ENCODE measurements around the gene CTSA. TPM values are rescaled to one million over a fixed set of nuclear protein-coding genes. Genes with fewer than 3 reads are reported as not detected.

Gene CTSA
- total and polyA plus RNA-seq, 2 of the 4 experiments (the other 2 are of a cell fraction): 19.0 to 312 TPM

DNA sequence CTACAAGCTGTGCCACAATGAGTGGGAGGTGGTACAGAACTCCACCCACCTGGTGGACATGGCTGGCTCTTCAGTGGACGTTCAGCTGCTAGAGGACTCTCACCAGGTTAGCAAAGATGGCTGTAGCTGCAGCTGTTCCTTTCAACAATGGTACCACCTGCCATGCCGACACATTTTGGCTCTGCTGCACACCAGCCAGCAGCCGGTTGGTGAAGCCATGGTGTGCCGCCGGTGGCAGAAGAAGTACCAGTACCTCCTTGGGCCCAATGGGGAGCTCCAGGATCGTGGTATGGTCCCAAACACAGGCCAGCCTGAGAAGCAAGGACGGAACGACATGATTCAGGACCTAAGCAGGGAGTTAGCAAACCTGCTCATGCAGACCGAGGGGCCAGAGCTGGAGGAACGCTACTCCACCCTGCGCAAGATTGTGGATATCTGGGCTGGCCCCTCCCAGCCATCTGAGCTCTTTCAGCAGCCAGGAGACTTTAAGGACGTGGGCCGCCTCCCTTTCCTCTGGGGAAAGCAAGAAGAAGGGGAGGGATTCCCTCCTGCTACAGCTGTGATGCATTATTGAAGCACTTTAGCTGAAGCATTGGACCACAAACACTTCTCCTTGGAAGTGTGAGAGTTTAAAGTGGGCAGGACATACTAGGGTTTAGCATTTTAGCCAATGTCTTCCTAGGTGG, 12.9 kb upstream of the CTSA start:
- peaks cover 11 to 26% of the 10 kb centered on the region in 2 experiments; a peak in 3 of 4 replicates for H3K79me1 ChIP-seq (ENCODE audit: low read depth in 1 of 2, low read length in 2 of 2)
- no peak overlapping the region for H2BK5ac ChIP-seq (ENCODE audit: low read depth, low read length, poor library complexity, severe bottlenecking)
- H3K9me1 ChIP-seq (ENCODE audit: insufficient read depth, low read length): no peaks in the 10 kb centered on the region; the same call in 1 of the 2 replicates
- H3K9me3 ChIP-seq (ENCODE audit: control insufficient read depth, insufficient read depth, low read length): no peaks in the 10 kb centered on the region
- dilution Hi-C loops (cut with HindIII; ENCODE audit: low sequenced_read_pairs, unreplicated experiment) (no loop called here), intact Hi-C loops (cut with micrococcal nuclease) (no loop called here), in situ Hi-C loops (cut with MboI; ENCODE audit: low sequenced_read_pairs) (no loop called here)
- WGBS, 2 experiments (ENCODE audit: extremely low coverage in 2 of 2, insufficient read length in 1 of 2): 84% methylated on average over 3 of the region's 13 CpGs; no CpG with 5 or more reads in 1 of the 2 experiments
- H3K23ac ChIP-seq (ENCODE audit: low read depth, low read length): no peak overlapping the region
- H2AK5ac ChIP-seq (ENCODE audit: low read depth, low read length): no peak overlapping the region
- H3K56ac ChIP-seq (ENCODE audit: extremely low read depth, insufficient read depth, low read length): no peak overlapping the region
- no peak overlapping the region for H3K4me2 ChIP-seq (ENCODE audit: low read depth, low read length)
- no peak for DNase-seq
- H3K27me3 ChIP-seq (ENCODE audit: control insufficient read depth, insufficient read depth, low read length): no peaks in the 10 kb centered on the region
- H2AFZ ChIP-seq (replicated peaks; ENCODE audit: low read length, poor library complexity): no peak overlapping the region
- peaks cover 26% of the 10 kb centered on the region for H3K36me3 ChIP-seq (ENCODE audit: control insufficient read depth, insufficient read depth, low read length)
- POLR2A ChIA-PET (ENCODE audit: unreplicated experiment): no interaction called here
- H2AK9ac ChIP-seq (replicated peaks; ENCODE audit: low read depth, low read length, poor library complexity): no peak overlapping the region
- CTCF ChIA-PET: no interaction called here
- H4K5ac ChIP-seq (ENCODE audit: low read depth, low read length): no peak overlapping the region
- TF ChIP-seq MAFK (IDR thresholded peaks at IDR 0.05; ENCODE audit: low read depth, low read length): no peak
- no peak for TF ChIP-seq RCOR1 (IDR thresholded peaks at IDR 0.05; ENCODE audit: insufficient replicate concordance, low read length)
- TF ChIP-seq POLR2A (IDR thresholded peaks at IDR 0.05; ENCODE audit: low read depth, low read length): no peak
- TF ChIP-seq, protein P1, sequence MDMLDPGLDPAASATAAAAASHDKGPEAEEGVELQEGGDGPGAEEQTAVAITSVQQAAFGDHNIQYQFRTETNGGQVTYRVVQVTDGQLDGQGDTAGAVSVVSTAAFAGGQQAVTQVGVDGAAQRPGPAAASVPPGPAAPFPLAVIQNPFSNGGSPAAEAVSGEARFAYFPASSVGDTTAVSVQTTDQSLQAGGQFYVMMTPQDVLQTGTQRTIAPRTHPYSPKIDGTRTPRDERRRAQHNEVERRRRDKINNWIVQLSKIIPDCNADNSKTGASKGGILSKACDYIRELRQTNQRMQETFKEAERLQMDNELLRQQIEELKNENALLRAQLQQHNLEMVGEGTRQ (IDR thresholded peaks at IDR 0.05; ENCODE audit: low read depth, low read length): no peak
- TF ChIP-seq FOS (IDR thresholded peaks at IDR 0.05; ENCODE audit: low read depth, low read length): no peak
- TF ChIP-seq RAD21 (IDR thresholded peaks at IDR 0.05; ENCODE audit: low read length): no peak
- TF ChIP-seq RFX5 (IDR thresholded peaks at IDR 0.05; ENCODE audit: low read depth, low read length): no peak
- no peak for TF ChIP-seq ELK1 (IDR thresholded peaks at IDR 0.05; ENCODE audit: borderline replicate concordance, low read depth, low read length)
- no peak for TF ChIP-seq CHD1 (IDR thresholded peaks at IDR 0.05; ENCODE audit: low read depth, low read length)
- TF ChIP-seq MXI1 (IDR thresholded peaks at IDR 0.05; ENCODE audit: borderline replicate concordance, low read depth, low read length): no peak
- no peak for TF ChIP-seq MAZ (IDR thresholded peaks at IDR 0.05; ENCODE audit: borderline replicate concordance, low read depth, low read length)
- TF ChIP-seq CEBPB (IDR thresholded peaks at IDR 0.05; ENCODE audit: low read depth, low read length): no peak
- no peak for TF ChIP-seq NFE2L2 (IDR thresholded peaks at IDR 0.05; ENCODE audit: low read depth, low read length)
- TF ChIP-seq, protein P2, sequence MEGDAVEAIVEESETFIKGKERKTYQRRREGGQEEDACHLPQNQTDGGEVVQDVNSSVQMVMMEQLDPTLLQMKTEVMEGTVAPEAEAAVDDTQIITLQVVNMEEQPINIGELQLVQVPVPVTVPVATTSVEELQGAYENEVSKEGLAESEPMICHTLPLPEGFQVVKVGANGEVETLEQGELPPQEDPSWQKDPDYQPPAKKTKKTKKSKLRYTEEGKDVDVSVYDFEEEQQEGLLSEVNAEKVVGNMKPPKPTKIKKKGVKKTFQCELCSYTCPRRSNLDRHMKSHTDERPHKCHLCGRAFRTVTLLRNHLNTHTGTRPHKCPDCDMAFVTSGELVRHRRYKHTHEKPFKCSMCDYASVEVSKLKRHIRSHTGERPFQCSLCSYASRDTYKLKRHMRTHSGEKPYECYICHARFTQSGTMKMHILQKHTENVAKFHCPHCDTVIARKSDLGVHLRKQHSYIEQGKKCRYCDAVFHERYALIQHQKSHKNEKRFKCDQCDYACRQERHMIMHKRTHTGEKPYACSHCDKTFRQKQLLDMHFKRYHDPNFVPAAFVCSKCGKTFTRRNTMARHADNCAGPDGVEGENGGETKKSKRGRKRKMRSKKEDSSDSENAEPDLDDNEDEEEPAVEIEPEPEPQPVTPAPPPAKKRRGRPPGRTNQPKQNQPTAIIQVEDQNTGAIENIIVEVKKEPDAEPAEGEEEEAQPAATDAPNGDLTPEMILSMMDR (conservative IDR thresholded peaks at IDR 0.05; ENCODE audit: low read depth, low read length): no peak
- TF ChIP-seq SMC3 (IDR thresholded peaks at IDR 0.05; ENCODE audit: low read depth, low read length): no peak
- TF ChIP-seq BHLHE40 (IDR thresholded peaks at IDR 0.05; ENCODE audit: low read depth, low read length): no peak
- H3K9ac ChIP-seq (ENCODE audit: low read depth, low read length): no peak overlapping the region
- H4K91ac ChIP-seq (ENCODE audit: insufficient read depth, low read depth, low read length): no peak overlapping the region
- no peak overlapping the region for H3K14ac ChIP-seq (replicated peaks; ENCODE audit: low read depth, low read length)
- no peak overlapping the region for H2BK120ac ChIP-seq (ENCODE audit: low read depth, low read length)
- H3K4me1 ChIP-seq (ENCODE audit: control insufficient read depth, insufficient read depth, low read length): peaks cover 4% of the 10 kb centered on the region
- no peak overlapping the region for H3K4me3 ChIP-seq (ENCODE audit: insufficient read depth, low read depth, low read length)
- no peaks in the 10 kb centered on the region for H4K20me1 ChIP-seq (ENCODE audit: insufficient read depth, low read length)
- no peak overlapping the region for H3K27ac ChIP-seq (ENCODE audit: insufficient read depth, low read length)
- no peak overlapping the region for H3K4ac ChIP-seq (ENCODE audit: low read depth, low read length)
- no peak for ATAC-seq (ENCODE audit: low read depth)
- no peak overlapping the region for H2BK15ac ChIP-seq (ENCODE audit: low read depth, low read length)
- no peak overlapping the region for H4K8ac ChIP-seq (ENCODE audit: low read depth in 2 of 2, low read length in 2 of 2)
- H3K18ac ChIP-seq (ENCODE audit: low read depth, low read length): no peak overlapping the region
- no peak overlapping the region for H2BK20ac ChIP-seq (ENCODE audit: low read depth, low read length)
- no TSS peak for BruUV-seq (replicated peaks)
